SU-DHL-6 (cell line): ENCODE data around the gene NAA35.

Experiments used
- CTCF ChIP-seq: fragments of 200-600 bp; sonication (generic); IDR thresholded peaks from one replicate; pipeline ENCODE4 v1.5.1; 2017; ENCODE audit warnings: antibody characterized with exemption, mild to moderate bottlenecking, low read length, moderate library complexity; ENCODE audit not compliant: insufficient read depth, poor library complexity, severe bottlenecking
- EZH2phosphoT487 ChIP-seq: fragments of 200-600 bp; sonication (generic), shearing (Covaris generic); conservative IDR thresholded peaks from 2 replicates; pipeline ENCODE4 v1.6.1; 2018; ENCODE audit warnings: mild to moderate bottlenecking, antibody characterized with exemption, low read length, moderate library complexity, mixed read lengths

- TF ChIP-seq CTCF (no peak), EZH2phosphoT487 (no peak)
Observed at GRCh38 chr9:85899388-85899787, 41.6 kb upstream of the NAA35 start.
